ENCODE data around the gene PKD1. TPM values are rescaled to one million over a fixed set of nuclear protein-coding genes. Genes with fewer than 3 reads are reported as not detected.

The PKD1 gene
- total and polyA plus RNA-seq, 3 experiments from 2014 or later: 9.9 to 66.2 (median 58.9) TPM

GRCh38 chr16:2042171-2042985, 93.3 kb downstream of the PKD1 start:
- Mint-ChIP-seq H3K4me3 (no peak overlapping the region), H3K36me3 (peaks cover 0 to 5% (median 0%) of the 10 kb centered on the region in 3 donors), H3K27me3 (no peaks in the 10 kb centered on the region), H3K4me1 (peaks cover 5 to 11% (median 6%) of the 10 kb centered on the region in 3 donors), H3K9me3 (no peaks in the 10 kb centered on the region), H3K27ac (no peak overlapping the region)
- Histone ChIP-seq H3K27me3 (ENCODE audit: insufficient read depth, low read length, poor library complexity, severe bottlenecking) (no peaks in the 10 kb centered on the region), H3K27ac (ENCODE audit: low read depth, low read length) (peak overlapping the region; percentile 16), H3K4me3 (ENCODE audit: low read length) (no peak overlapping the region), H3K4me1 (ENCODE audit: insufficient read depth, low read length) (peaks cover 6% of the 10 kb centered on the region), H3K36me3 (ENCODE audit: insufficient read depth, low read length) (no peaks in the 10 kb centered on the region), H3K9me3 (ENCODE audit: low read length) (no peaks in the 10 kb centered on the region)
- DNase-seq: no peak
- ChIA-PET CTCF (no interaction called here), POLR2A (no interaction called here)

DNA sequence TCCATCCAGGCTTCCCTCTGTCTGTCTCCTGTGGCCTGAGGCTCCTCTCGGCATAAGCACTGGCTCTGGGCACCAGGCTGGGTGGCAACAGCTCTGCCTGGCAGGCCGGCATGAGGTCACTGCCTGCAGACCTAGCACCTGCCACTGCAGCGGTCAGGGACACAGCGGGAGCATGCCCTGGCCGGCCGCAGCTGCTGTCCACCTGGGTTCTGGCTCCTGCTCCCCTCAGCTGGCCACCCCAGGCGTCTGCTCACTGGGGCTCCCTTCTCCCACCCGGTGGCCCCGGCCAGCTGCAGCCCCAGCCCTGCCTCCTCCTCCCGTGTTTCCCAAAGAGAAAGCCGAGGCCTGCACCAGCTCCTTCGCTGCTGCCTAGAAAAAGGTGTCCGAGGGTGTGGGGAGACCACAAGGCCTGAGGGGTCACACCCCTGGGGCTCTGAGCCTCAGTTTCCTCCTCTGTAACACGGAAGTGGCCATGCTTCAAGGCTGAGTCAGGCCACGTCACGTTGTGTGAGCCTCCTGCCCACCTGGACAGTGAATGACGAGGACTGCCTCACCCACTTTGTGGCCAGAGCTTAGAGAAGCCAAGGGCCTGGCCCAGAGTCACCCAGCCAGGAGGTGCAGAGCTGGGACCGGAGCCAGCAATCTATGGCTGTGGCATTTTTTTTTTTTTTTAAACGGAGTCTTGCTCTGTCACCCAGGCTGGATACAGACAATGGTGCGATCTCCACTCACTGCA, 94.7 kb downstream of the PKD1 start:
- Histone ChIP-seq H3K27ac (ENCODE audit: low read depth, low read length) (no peak overlapping the region), H3K4me1 (ENCODE audit: insufficient read depth, low read length) (no peaks in the 10 kb centered on the region), H3K4me3 (ENCODE audit: low read length) (no peak overlapping the region), H3K27me3 (ENCODE audit: insufficient read depth, low read length, poor library complexity, severe bottlenecking) (no peaks in the 10 kb centered on the region), H3K36me3 (ENCODE audit: insufficient read depth, low read length) (no peaks in the 10 kb centered on the region), H3K9me3 (ENCODE audit: low read length) (no peaks in the 10 kb centered on the region)
- Mint-ChIP-seq H3K4me3 (no peak overlapping the region), H3K4me1 (no peaks in the 10 kb centered on the region), H3K27me3 (no peaks in the 10 kb centered on the region), H3K27ac (no peak overlapping the region), H3K36me3 (no peaks in the 10 kb centered on the region), H3K9me3 (no peaks in the 10 kb centered on the region)
- CTCF ChIA-PET: interaction anchor here (0.6 to 2.1 kb wide), 2 partner anchors 99 to 111 kb away, joined by 4 to 8 read pairs; no protein-coding TSS in a partner anchor
- no peak for DNase-seq
- POLR2A ChIA-PET: no interaction called here

DNA sequence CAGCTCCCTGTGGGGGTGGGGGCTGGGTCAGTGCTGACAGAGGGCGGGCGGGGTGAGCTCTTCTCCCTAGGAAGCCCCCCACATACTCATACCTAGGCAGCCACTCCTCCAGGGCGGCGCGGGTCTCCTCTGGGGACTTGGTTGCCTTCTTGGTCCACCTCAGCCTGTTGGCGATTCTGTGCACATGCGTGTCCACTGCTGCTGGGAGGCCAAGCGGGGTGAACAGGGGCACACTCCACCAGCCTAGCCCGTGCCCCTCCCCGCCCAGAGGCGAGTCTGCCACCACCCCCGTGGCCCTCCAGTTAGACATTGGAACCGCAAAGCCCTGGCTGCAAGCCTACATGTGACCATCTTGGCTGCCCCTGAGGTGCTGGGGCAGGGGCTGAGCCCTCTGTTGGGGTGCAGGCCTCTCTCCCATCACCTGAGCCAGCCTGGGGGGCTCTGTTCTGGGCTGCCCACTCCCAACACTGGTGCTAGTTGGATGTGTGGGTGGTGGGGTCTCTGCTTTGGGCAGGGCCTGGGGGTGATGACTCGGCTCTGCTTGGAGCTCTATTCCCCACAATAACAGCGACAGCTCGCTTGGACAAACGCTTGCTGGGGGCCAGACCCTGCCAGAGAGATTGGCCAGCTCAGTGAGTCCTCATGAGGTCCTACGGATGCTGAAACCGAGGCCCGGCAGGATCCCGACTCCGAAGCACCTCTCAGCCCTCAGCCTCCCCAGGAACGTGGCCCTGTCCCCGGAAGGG, 95.5 kb downstream of the PKD1 start:
- Mint-ChIP-seq H3K36me3 (no peaks in the 10 kb centered on the region), H3K27ac (no peak overlapping the region), H3K9me3 (no peaks in the 10 kb centered on the region), H3K4me3 (no peak overlapping the region), H3K27me3 (no peaks in the 10 kb centered on the region), H3K4me1 (no peaks in the 10 kb centered on the region)
- DNase-seq: no peak
- Histone ChIP-seq H3K9me3 (ENCODE audit: low read length) (no peaks in the 10 kb centered on the region), H3K27ac (ENCODE audit: low read depth, low read length) (no peak overlapping the region), H3K4me1 (ENCODE audit: insufficient read depth, low read length) (no peaks in the 10 kb centered on the region), H3K27me3 (ENCODE audit: insufficient read depth, low read length, poor library complexity, severe bottlenecking) (no peaks in the 10 kb centered on the region), H3K4me3 (ENCODE audit: low read length) (no peak overlapping the region), H3K36me3 (ENCODE audit: insufficient read depth, low read length) (no peaks in the 10 kb centered on the region)
- POLR2A ChIA-PET: no interaction called here
- CTCF ChIA-PET: interaction anchor here (2.1 kb wide), 1 partner anchor 100 kb away, joined by 8 read pairs; no protein-coding TSS in a partner anchor

DNA sequence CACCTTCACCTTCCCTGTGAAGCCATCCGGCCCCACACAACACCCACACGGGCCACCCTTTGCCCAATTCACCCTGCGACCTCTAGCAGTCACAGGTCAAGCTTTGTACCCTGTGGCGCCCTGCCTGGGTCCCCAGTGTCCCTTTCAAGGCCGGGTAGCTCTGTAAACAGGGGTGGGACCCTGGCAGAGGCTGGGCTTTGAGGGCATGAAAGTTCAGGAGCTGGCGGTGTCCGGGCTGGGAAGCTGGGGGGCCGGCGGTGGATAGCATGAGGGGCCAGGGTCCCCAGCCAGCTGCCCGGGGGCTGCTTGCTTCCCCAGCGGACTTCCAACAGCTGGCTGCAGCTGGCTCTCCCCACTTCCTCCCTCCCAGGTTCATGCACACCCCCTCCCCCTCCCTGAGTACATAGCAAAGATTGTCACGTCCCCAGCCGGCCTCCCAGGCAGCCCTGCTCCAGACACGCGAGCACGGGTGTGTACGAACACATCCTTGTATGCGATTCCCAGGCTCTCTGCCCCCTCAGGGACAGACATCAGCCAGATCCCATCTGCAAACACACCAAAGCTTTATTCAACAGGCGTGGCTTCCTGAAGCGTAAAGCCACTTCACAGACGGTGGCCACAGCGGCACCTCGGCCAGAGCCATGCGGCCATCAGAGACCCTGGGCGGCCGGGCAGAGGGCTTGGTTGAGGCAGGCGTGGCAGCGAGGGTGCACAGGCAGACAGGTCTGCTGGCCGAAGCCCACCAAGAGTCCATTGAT, 96.2 kb downstream of the PKD1 start:
- Histone ChIP-seq H3K27me3 (ENCODE audit: insufficient read depth, low read length, poor library complexity, severe bottlenecking) (no peaks in the 10 kb centered on the region), H3K4me3 (ENCODE audit: low read length) (no peak overlapping the region), H3K36me3 (ENCODE audit: insufficient read depth, low read length) (no peaks in the 10 kb centered on the region), H3K27ac (ENCODE audit: low read depth, low read length) (peak overlapping the region; percentile 16), H3K4me1 (ENCODE audit: insufficient read depth, low read length) (no peaks in the 10 kb centered on the region), H3K9me3 (ENCODE audit: low read length) (no peaks in the 10 kb centered on the region)
- no peaks in the 10 kb centered on the region for H3K27me3 Mint-ChIP-seq
- no peaks in the 10 kb centered on the region for H3K9me3 Mint-ChIP-seq
- no peak for DNase-seq
- no peaks in the 10 kb centered on the region for H3K4me1 Mint-ChIP-seq
- CTCF ChIA-PET: interaction anchor here (1.3 to 2.1 kb wide), 2 partner anchors 17 to 101 kb away, joined by 4 to 8 read pairs; no protein-coding TSS in a partner anchor
- POLR2A ChIA-PET: no interaction called here
- H3K36me3 Mint-ChIP-seq: no peaks in the 10 kb centered on the region
- no peak overlapping the region for H3K4me3 Mint-ChIP-seq
- no peak overlapping the region for H3K27ac Mint-ChIP-seq

Other genes starting within 250 kb of the PKD1 start
- not detected for gene HS3ST6, start 217.5 kb downstream of the PKD1 start, total RNA-seq
- not detected for gene HS3ST6, start 217.5 kb downstream of the PKD1 start, polyA plus RNA-seq
- gene MSRB1, start 192.7 kb downstream of the PKD1 start, total RNA-seq: 10 to 100 TPM; 20.4 TPM
- 20.2 TPM for gene MSRB1, start 192.7 kb downstream of the PKD1 start, polyA plus RNA-seq
- under 1 TPM; 0.37 to 0.62 TPM for gene RPL3L, start 181.2 kb downstream of the PKD1 start, total RNA-seq
- not detected for gene RPL3L, start 181.2 kb downstream of the PKD1 start, polyA plus RNA-seq
- gene NDUFB10, start 176.4 kb downstream of the PKD1 start, total RNA-seq: 100 to 1,000 TPM; 150 to 152 TPM
- 236 TPM for gene NDUFB10, start 176.4 kb downstream of the PKD1 start, polyA plus RNA-seq
- 1,000 to 10,000 TPM; 5,023 to 5,213 TPM for gene RPS2, start 171.1 kb downstream of the PKD1 start, total RNA-seq
- 5,049 TPM for gene RPS2, start 171.1 kb downstream of the PKD1 start, polyA plus RNA-seq
- gene RNF151, start 169.0 kb downstream of the PKD1 start, total RNA-seq: not detected
- not detected for gene RNF151, start 169.0 kb downstream of the PKD1 start, polyA plus RNA-seq
- 10 to 100 TPM; 74.6 to 78.0 TPM for gene TBL3, start 163.8 kb downstream of the PKD1 start, total RNA-seq
- 62.9 TPM for gene TBL3, start 163.8 kb downstream of the PKD1 start, polyA plus RNA-seq
- under 1 TPM; 0.47 to 0.48 TPM for gene NOXO1, start 154.4 kb downstream of the PKD1 start, total RNA-seq
- gene NOXO1, start 154.4 kb downstream of the PKD1 start, polyA plus RNA-seq: not detected
- gene GFER, start 151.7 kb downstream of the PKD1 start, total RNA-seq: 10 to 100 TPM; 41.7 to 50.1 TPM
- 38.4 TPM for gene GFER, start 151.7 kb downstream of the PKD1 start, polyA plus RNA-seq
- gene SYNGR3, start 145.9 kb downstream of the PKD1 start, total RNA-seq: 1 to 10 TPM; 3.4 to 3.6 TPM
- gene SYNGR3, start 145.9 kb downstream of the PKD1 start, polyA plus RNA-seq: 2.1 TPM
- gene ZNF598, start 126.1 kb downstream of the PKD1 start, total RNA-seq: 10 to 100 TPM; 91.8 to 96.6 TPM
- 11.3 TPM for gene ZNF598, start 126.1 kb downstream of the PKD1 start, polyA plus RNA-seq
- 10 to 100 TPM in 1 of 2 experiments, 1 to 10 TPM in 1; 9.4 to 12.5 TPM for gene NPW, start 116.1 kb downstream of the PKD1 start, total RNA-seq
- gene NPW, start 116.1 kb downstream of the PKD1 start, polyA plus RNA-seq: not detected
- 1 to 10 TPM; 3.0 to 4.1 TPM for gene NHERF2, start 109.0 kb downstream of the PKD1 start, total RNA-seq
- gene NHERF2, start 109.0 kb downstream of the PKD1 start, polyA plus RNA-seq: 0.51 TPM
- 10 to 100 TPM; 28.7 to 29.5 TPM for gene NTHL1, start 88.1 kb downstream of the PKD1 start, total RNA-seq
- 16.3 TPM for gene NTHL1, start 88.1 kb downstream of the PKD1 start, polyA plus RNA-seq
- 10 to 100 TPM; 79.3 to 86.3 TPM for gene TSC2, start 87.9 kb downstream of the PKD1 start, total RNA-seq
- 46.4 TPM for gene TSC2, start 87.9 kb downstream of the PKD1 start, polyA plus RNA-seq
- gene RAB26, start 12.7 kb upstream of the PKD1 start, total RNA-seq: under 1 TPM; 0.20 to 0.55 TPM
- gene RAB26, start 12.7 kb upstream of the PKD1 start, polyA plus RNA-seq: 0.75 TPM
- 100 to 1,000 TPM; 102 to 106 TPM for gene TRAF7, start 19.9 kb upstream of the PKD1 start, total RNA-seq
- gene TRAF7, start 19.9 kb upstream of the PKD1 start, polyA plus RNA-seq: 7.3 TPM
- gene CASKIN1, start 60.7 kb upstream of the PKD1 start, total RNA-seq: under 1 TPM; 0.13 to 0.24 TPM
- not detected for gene CASKIN1, start 60.7 kb upstream of the PKD1 start, polyA plus RNA-seq
- 10 to 100 TPM; 75.4 to 76.8 TPM for gene MLST8, start 69.6 kb upstream of the PKD1 start, total RNA-seq
- 30.8 TPM for gene MLST8, start 69.6 kb upstream of the PKD1 start, polyA plus RNA-seq
- gene BRICD5, start 75.0 kb upstream of the PKD1 start, total RNA-seq: 10 to 100 TPM in 1 of 2 experiments, 1 to 10 TPM in 1; 8.4 to 10.9 TPM
- 0.14 TPM for gene BRICD5, start 75.0 kb upstream of the PKD1 start, polyA plus RNA-seq
- gene PGP, start 78.9 kb upstream of the PKD1 start, total RNA-seq: 10 to 100 TPM; 27.3 to 30.9 TPM
- 14.7 TPM for gene PGP, start 78.9 kb upstream of the PKD1 start, polyA plus RNA-seq
- 10 to 100 TPM; 28.9 to 29.8 TPM for gene E4F1, start 87.7 kb upstream of the PKD1 start, total RNA-seq
- gene E4F1, start 87.7 kb upstream of the PKD1 start, polyA plus RNA-seq: 16.5 TPM
- 1 to 10 TPM; 1.4 to 1.5 TPM for gene DNASE1L2, start 100.5 kb upstream of the PKD1 start, total RNA-seq
- not detected for gene DNASE1L2, start 100.5 kb upstream of the PKD1 start, polyA plus RNA-seq
- gene ECI1, start 115.7 kb upstream of the PKD1 start, total RNA-seq: 10 to 100 TPM; 30.3 to 33.1 TPM
- 45.9 TPM for gene ECI1, start 115.7 kb upstream of the PKD1 start, polyA plus RNA-seq
- 100 to 1,000 TPM; 367 to 382 TPM for gene RNPS1, start 132.2 kb upstream of the PKD1 start, total RNA-seq
- gene RNPS1, start 132.2 kb upstream of the PKD1 start, polyA plus RNA-seq: 312 TPM
- gene ABCA3, start 204.8 kb upstream of the PKD1 start, total RNA-seq: 1 to 10 TPM; 7.0 to 7.9 TPM
- 4.1 TPM for gene ABCA3, start 204.8 kb upstream of the PKD1 start, polyA plus RNA-seq